ENCODE data around the gene MIPEP.

The MIPEP gene

GRCh38 chr13:23725922-23726321 lies 163.3 kb downstream of the MIPEP start (continued):
- no peak for TF ChIP-seq ZNF18 (tag by site-specific recombination; IDR thresholded peaks at IDR 0.05)
- TF ChIP-seq SP7 (tag by site-specific recombination; IDR thresholded peaks at IDR 0.05): no peak
- TF ChIP-seq ZNF791 (tag by site-specific recombination; IDR thresholded peaks at IDR 0.05): no peak

GRCh38 chr13:23724196-23724970 lies 164.8 kb downstream of the MIPEP start:
- ChIA-PET CTCF (no interaction called here), POLR2A (no interaction called here)
- Histone ChIP-seq H3K36me3 (ENCODE audit: control insufficient read depth in 2 of 2, insufficient read depth in 1 of 2, low read length in 2 of 2) (peaks cover 0 to 4% of the 10 kb centered on the region in 2 experiments; a peak in 1 of 3 replicates), H3K4me3 (ENCODE audit: low read depth, low read length) (no peak overlapping the region), H3K27ac (ENCODE audit: extremely low read depth, low read depth, low read length) (no peak overlapping the region), H3K9me3 (ENCODE audit: control insufficient read depth, insufficient read depth, low read depth, low read length) (no peaks in the 10 kb centered on the region), H3K4me1 (ENCODE audit: control insufficient read depth, insufficient read depth, low read length) (no peaks in the 10 kb centered on the region)
- TF ChIP-seq SP2 (tag by site-specific recombination; IDR thresholded peaks at IDR 0.05): no peak
- TF ChIP-seq ZNF610 (tag by site-specific recombination; IDR thresholded peaks at IDR 0.05; ENCODE audit: borderline replicate concordance): no peak
- TF ChIP-seq ZNF221 (tag by site-specific recombination; IDR thresholded peaks at IDR 0.05; ENCODE audit: borderline replicate concordance): no peak
- no peak for TF ChIP-seq ZBTB21 (tag by site-specific recombination; IDR thresholded peaks at IDR 0.05)
- TF ChIP-seq ZNF792 (tag by site-specific recombination; IDR thresholded peaks at IDR 0.05): no peak
- TF ChIP-seq ZNF10 (tag by site-specific recombination; IDR thresholded peaks at IDR 0.05): no peak
- no peak for TF ChIP-seq ZNF391 (tag by site-specific recombination; IDR thresholded peaks at IDR 0.05; ENCODE audit: borderline replicate concordance, low read depth)
- TF ChIP-seq TRIM28 (IDR thresholded peaks at IDR 0.05; ENCODE audit: borderline replicate concordance, low read length): no peak
- no peak for TF ChIP-seq ZNF660 (tag by site-specific recombination; IDR thresholded peaks at IDR 0.05)
- TF ChIP-seq BCL11B (tag by site-specific recombination; IDR thresholded peaks at IDR 0.05; ENCODE audit: low read depth): no peak
- TF ChIP-seq ZNF585B (tag by site-specific recombination; IDR thresholded peaks at IDR 0.05): no peak
- TF ChIP-seq ZIC2 (tag by site-specific recombination; IDR thresholded peaks at IDR 0.05): no peak
- TF ChIP-seq, protein P1, sequence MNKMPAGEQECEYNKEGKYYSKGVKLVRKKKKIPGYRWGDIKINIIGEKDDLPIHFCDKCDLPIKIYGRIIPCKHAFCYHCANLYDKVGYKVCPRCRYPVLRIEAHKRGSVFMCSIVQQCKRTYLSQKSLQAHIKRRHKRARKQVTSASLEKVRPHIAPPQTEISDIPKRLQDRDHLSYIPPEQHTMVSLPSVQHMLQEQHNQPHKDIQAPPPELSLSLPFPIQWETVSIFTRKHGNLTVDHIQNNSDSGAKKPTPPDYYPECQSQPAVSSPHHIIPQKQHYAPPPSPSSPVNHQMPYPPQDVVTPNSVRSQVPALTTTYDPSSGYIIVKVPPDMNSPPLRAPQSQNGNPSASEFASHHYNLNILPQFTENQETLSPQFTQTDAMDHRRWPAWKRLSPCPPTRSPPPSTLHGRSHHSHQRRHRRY (tag by site-specific recombination; IDR thresholded peaks at IDR 0.05): no peak

DNA sequence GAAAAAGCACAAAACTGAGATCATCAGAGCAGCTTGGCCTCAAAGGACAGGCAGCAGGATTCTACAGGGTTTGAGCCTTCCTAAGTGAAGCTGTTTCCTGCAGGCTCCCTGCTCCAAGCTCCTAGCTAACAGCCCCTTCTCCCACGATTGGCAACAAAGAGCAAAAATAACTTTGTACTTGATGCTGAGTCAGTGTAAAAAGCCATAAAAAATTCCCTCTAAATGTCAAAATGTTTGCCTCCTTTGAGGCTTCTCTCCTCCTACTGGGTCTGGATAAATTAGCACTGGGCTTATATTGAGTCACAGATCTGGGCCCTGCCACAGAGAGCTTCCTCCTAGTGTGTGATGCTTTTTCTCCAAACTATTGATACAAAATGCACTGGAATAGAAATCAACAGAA lies 165.7 kb downstream of the MIPEP start:
- Histone ChIP-seq H3K36me3 (ENCODE audit: control insufficient read depth in 2 of 2, insufficient read depth in 1 of 2, low read length in 2 of 2) (no peaks in the 10 kb centered on the region), H3K4me3 (ENCODE audit: low read depth, low read length) (no peak overlapping the region), H3K9me3 (ENCODE audit: control insufficient read depth, insufficient read depth, low read depth, low read length) (no peaks in the 10 kb centered on the region), H3K27ac (ENCODE audit: extremely low read depth, low read depth, low read length) (no peak overlapping the region), H3K4me1 (ENCODE audit: control insufficient read depth, insufficient read depth, low read length) (no peaks in the 10 kb centered on the region)
- ChIA-PET POLR2A (no interaction called here), CTCF (interaction anchor here (0.5 to 0.7 kb wide), 2 partner anchors 18 to 459 kb away, joined by 3 read pairs; no protein-coding TSS in a partner anchor)
- TF ChIP-seq ZNF610 (tag by site-specific recombination; IDR thresholded peaks at IDR 0.05; ENCODE audit: borderline replicate concordance) (no peak), ZSCAN5A (tag by site-specific recombination; IDR thresholded peaks at IDR 0.05) (no peak), ATF2 (tag by site-specific recombination; IDR thresholded peaks at IDR 0.05; ENCODE audit: low read depth) (no peak), ZNF18 (tag by site-specific recombination; IDR thresholded peaks at IDR 0.05) (no peak), TCF7L2 (IDR thresholded peaks at IDR 0.05; ENCODE audit: borderline replicate concordance, low read depth, low read length) (no peak), ZNF211 (tag by site-specific recombination; IDR thresholded peaks at IDR 0.05; ENCODE audit: low read depth) (no peak), ZBTB1 (tag by site-specific recombination; IDR thresholded peaks at IDR 0.05) (no peak), ZBTB7A (tag by site-specific recombination; IDR thresholded peaks at IDR 0.05; ENCODE audit: low read depth) (no peak), ZNF19 (tag by site-specific recombination; IDR thresholded peaks at IDR 0.05; ENCODE audit: low read depth) (no peak), ZNF114 (tag by site-specific recombination; IDR thresholded peaks at IDR 0.05) (no peak)

Measured in HEK293 (cell line).